NCI-H526 (cell line): ENCODE results near the gene AKAP6.
"Not testable (repeated sequence)": the region's sequence is repeated elsewhere in the genome, so short reads cannot be mapped to it uniquely, and the experiment has no call there.

Experiments used
- DNase-seq, 2 experiments: peaks; one replicate each; lab custom pipeline; 2025; lab: John Stamatoyannopoulos, UW

The AKAP6 gene

GRCh38 chr14:32373174-32373573 is 44.1 kb downstream of the AKAP6 start:
- not testable (repeated sequence) for DNase-seq

GRCh38 chr14:32374155-32374554 is 45.1 kb downstream of the AKAP6 start:
- DNase-seq: no peak

GRCh38 chr14:32375663-32376062 is 46.6 kb downstream of the AKAP6 start:
- no peak for DNase-seq

DNA sequence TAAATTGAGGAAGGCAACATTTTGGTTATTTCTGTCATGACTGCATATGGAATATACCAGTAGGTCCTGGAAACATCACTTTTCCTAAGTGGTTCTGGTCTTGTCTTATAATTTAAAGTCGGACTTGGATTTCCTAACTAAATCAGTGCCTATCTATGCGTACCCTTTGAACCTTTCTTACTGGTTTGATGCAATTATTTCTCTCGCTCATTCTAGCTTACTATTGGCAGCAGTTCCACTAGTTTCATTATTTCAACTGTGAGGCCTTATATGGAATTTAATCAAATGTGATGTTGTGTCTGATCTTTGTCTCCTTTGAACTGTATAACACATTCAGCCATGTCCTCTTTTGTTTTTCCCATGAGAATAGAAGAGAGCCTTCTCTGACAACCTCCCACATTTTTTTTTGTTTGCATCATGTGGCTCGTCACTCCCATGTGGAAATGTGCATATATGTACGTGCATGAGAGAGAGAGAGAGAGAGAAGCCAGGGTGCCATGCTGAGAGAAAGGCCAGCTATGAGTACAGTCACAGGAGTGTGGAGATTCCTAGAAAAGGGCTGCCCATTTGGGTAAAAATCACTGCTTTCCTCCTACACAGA is 48.0 kb downstream of the AKAP6 start:
- no peak for DNase-seq

GRCh38 chr14:32378284-32378683 is 49.2 kb downstream of the AKAP6 start:
- DNase-seq: no peak

GRCh38 chr14:32379447-32379846 is 50.3 kb downstream of the AKAP6 start:
- no peak for DNase-seq

DNA sequence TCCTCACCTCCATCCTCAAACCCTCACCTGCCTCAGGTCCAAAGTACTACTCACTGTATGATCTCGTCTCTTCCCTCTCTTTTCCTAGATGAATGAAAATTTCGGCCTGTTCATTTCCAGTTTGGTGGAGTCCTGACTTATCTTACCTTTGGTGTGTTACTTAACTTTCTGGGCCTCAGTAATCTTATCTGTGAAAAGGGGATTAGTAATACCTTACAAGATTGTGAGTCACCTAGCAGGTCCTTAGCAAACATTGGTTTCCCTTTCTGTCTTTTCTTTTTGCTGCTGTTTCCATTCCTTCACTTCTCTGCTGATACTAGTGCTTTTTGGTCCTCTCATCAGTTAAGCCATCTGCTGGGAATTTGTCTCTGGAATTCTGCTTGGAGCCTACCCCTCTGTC is 52.8 kb downstream of the AKAP6 start:
- DNase-seq: no peak

GRCh38 chr14:32382704-32383103 is 53.6 kb downstream of the AKAP6 start:
- peak in 1 of 2 experiments; percentile 10 for DNase-seq

GRCh38 chr14:32383364-32384009 is 54.4 kb downstream of the AKAP6 start:
- DNase-seq: no peak

GRCh38 chr14:32384464-32384863 is 55.4 kb downstream of the AKAP6 start:
- no peak for DNase-seq

- not testable (repeated sequence) for DNase-seq
Observed at GRCh38 chr14:32387295-32387694, 58.2 kb downstream of the AKAP6 start.

DNA sequence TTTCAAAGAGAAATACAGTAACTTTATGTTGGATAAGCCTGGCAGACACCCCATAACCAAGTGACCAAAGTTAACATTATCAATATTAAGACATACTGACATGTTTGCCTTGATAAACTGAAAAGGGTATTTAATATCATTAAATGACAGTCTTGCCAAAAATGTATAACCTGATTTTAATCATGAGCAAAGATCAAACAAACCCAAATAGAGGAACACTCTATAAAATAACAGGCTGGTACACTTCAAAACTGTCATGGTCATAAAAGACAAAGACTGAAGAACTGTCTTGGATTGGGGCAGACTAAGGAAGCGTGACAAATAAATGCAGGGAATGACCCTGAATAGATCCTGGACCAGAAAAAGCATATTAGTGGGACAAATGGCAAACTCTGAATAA is 64.0 kb downstream of the AKAP6 start:
- no peak for DNase-seq

GRCh38 chr14:32394038-32394437 is 64.9 kb downstream of the AKAP6 start:
- no peak for DNase-seq

GRCh38 chr14:32396885-32397284 is 67.8 kb downstream of the AKAP6 start:
- DNase-seq: no peak

- DNase-seq: no peak
Observed at GRCh38 chr14:32397861-32398640, 69.0 kb downstream of the AKAP6 start.

DNA sequence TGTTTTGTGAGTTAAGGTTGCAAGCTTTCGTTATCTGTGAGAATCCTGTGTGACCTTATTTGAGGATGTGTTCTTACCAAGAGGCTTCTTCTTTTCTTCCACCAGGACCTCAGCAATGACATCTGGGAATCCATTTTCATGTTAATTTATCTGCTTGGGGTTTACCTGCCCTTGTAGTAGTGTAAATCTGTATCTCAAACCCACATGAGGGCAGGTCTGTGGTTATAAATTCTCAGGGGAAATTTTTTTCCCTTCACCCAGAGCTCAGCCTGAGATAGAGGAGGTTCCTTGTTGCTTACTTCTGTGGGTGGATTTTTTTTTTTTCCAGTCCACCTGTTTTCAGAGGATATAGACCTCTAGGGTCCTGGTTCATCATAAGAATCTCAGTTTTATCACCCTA is 70.8 kb downstream of the AKAP6 start:
- no peak for DNase-seq

GRCh38 chr14:32400480-32400879 is 71.4 kb downstream of the AKAP6 start:
- DNase-seq: no peak

DNA sequence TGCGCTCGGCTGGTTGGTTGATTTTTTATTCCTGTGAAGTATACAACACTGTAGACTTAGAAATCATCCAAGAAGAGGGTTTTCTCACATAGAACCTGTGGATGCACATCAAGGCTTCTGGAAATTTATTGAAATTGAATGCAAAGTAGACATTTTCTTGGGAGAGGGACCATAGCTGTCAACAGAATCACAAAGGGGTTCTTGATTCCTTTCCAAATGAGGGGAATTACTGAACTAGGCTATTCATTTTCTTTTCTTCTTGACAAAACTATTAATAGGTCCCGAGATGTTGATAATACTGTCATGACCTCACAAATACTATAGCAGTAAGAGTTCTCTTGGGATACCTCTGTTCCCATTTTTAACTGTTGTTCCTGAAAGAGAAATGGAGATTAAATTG is 73.9 kb downstream of the AKAP6 start:
- DNase-seq: no peak

DNA sequence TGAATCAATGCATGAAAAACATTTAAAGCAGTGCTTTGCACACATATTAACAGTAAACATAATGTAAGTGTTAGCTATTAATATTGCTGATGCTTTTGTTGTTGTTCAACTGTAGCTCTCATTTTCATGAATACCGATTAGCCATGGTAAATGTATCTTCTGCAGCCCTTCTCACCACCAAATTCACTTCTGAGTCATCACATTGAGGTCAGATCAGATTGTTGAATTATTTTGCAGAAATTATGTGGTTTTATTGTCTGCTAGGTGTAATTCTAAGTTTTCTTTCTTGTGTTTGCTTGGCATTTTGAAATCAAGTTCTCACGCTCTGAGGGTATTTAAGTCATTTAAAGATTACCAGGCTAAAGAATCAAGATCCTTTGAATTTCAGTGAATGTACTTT is 74.6 kb downstream of the AKAP6 start:
- DNase-seq: no peak

- no peak for DNase-seq
Observed at GRCh38 chr14:32404784-32405573, 75.9 kb downstream of the AKAP6 start.

- DNase-seq: no peak
Observed at GRCh38 chr14:32405856-32406255, 76.8 kb downstream of the AKAP6 start.

- no peak for DNase-seq
Observed at GRCh38 chr14:32407130-32407529, 78.0 kb downstream of the AKAP6 start.
